HepG2 (cell line): ENCODE measurements around the gene TSC1. TPM values are rescaled to one million over a fixed set of nuclear protein-coding genes. Genes with fewer than 3 reads are reported as not detected.
A peak's percentile ranks its signal among the peaks of the same experiment; 100 is the strongest.

ENCODE experiments used
- ARHGAP35 ChIP-seq: sonication (generic); formaldehyde crosslinking; IDR thresholded peaks from 2 replicates; pipeline ENCODE4 v1.9.0; 2022; ENCODE audit warnings: mild to moderate bottlenecking, inconsistent platforms, moderate library complexity, missing genetic modification reagents, borderline replicate concordance
- ARID2 ChIP-seq: sonication (generic); formaldehyde crosslinking; IDR thresholded peaks from 2 replicates; pipeline ENCODE4 v1.8.1; 2022; ENCODE audit warnings: mild to moderate bottlenecking, missing genetic modification reagents, borderline replicate concordance
- CCDC6 ChIP-seq: sonication (generic); formaldehyde crosslinking; IDR thresholded peaks from 2 replicates; pipeline ENCODE4 v1.8.1; 2022; ENCODE audit warnings: mild to moderate bottlenecking, missing genetic modification reagents, moderate library complexity
- CHD2 ChIP-seq: IDR thresholded peaks from 2 replicates; pipeline ENCODE4 v1.6.1; 2011; ENCODE audit warnings: low read depth, low read length, improper control_type of control experiment
- ETV6 ChIP-seq: sonication (generic); formaldehyde crosslinking; conservative IDR thresholded peaks from 2 replicates; pipeline ENCODE4 v1.4.0; 2020; ENCODE audit warnings: missing genetic modification reagents
- FOXK1 ChIP-seq: sonication (generic); formaldehyde crosslinking; IDR thresholded peaks from 2 replicates; pipeline ENCODE4 v1.4.0; 2020; ENCODE audit warnings: low read depth, missing genetic modification reagents, borderline replicate concordance
- FOXO1 ChIP-seq: sonication (generic); formaldehyde crosslinking; IDR thresholded peaks from 2 replicates; pipeline ENCODE4 v1.4.0; 2020; ENCODE audit warnings: missing genetic modification reagents
- GFI1 ChIP-seq: sonication (generic); formaldehyde crosslinking; IDR thresholded peaks from 2 replicates; pipeline ENCODE4 v1.5.0; 2020; ENCODE audit warnings: missing genetic modification reagents, mild to moderate bottlenecking, borderline replicate concordance
- HDAC2 ChIP-seq: sonication (generic); formaldehyde crosslinking; IDR thresholded peaks from 2 replicates; pipeline ENCODE4 v1.4.0; 2020; ENCODE audit warnings: missing genetic modification reagents
- KLF13 ChIP-seq: sonication (generic); formaldehyde crosslinking; IDR thresholded peaks from 2 replicates; pipeline ENCODE4 v1.4.0; 2020; ENCODE audit warnings: mild to moderate bottlenecking, missing genetic modification reagents
- KMT2B ChIP-seq: IDR thresholded peaks from 2 replicates; pipeline ENCODE4 v1.6.1; 2016; ENCODE audit warnings: missing genetic modification reagents, missing compliant biosample characterization
- MYNN ChIP-seq: sonication (generic); formaldehyde crosslinking; IDR thresholded peaks from 2 replicates; pipeline ENCODE4 v1.4.0; 2020; ENCODE audit warnings: mild to moderate bottlenecking, low read depth, missing genetic modification reagents
- PHF5A ChIP-seq: IDR thresholded peaks from one replicate; pipeline ENCODE4 v1.6.1; 2018; ENCODE audit warnings: low read depth, missing genetic modification reagents; ENCODE audit not compliant: unreplicated experiment
- PHF8 ChIP-seq: sonication (generic); formaldehyde crosslinking; IDR thresholded peaks from 2 replicates; pipeline ENCODE4 v1.5.0; 2020; ENCODE audit warnings: missing genetic modification reagents
- POLR2AphosphoS5 ChIP-seq: IDR thresholded peaks from 2 replicates; pipeline ENCODE4 v1.6.1; 2012; ENCODE audit warnings: low read depth, low read length
- RBM22 ChIP-seq: fragments of 200-400 bp; formaldehyde crosslinking; optimal IDR thresholded peaks from 2 replicates; pipeline ENCODE3; 2017; ENCODE audit warnings: mild to moderate bottlenecking, low read length, moderate library complexity
- SAFB2 ChIP-seq: sonication (generic); formaldehyde crosslinking; IDR thresholded peaks from 2 replicates; pipeline ENCODE4 v1.5.1; 2020; ENCODE audit warnings: missing genetic modification reagents, low read depth, mild to moderate bottlenecking, borderline replicate concordance
- SP4 ChIP-seq: sonication (generic); formaldehyde crosslinking; IDR thresholded peaks from 2 replicates; pipeline ENCODE4 v1.8.1; 2023; ENCODE audit warnings: mild to moderate bottlenecking, missing genetic modification reagents
- THYN1 ChIP-seq: sonication (generic); formaldehyde crosslinking; IDR thresholded peaks from 2 replicates; pipeline ENCODE4 v1.8.1; 2023; ENCODE audit warnings: low read depth, mild to moderate bottlenecking, moderate library complexity, missing genetic modification reagents, borderline replicate concordance
- TSC22D2 ChIP-seq: sonication (generic); formaldehyde crosslinking; IDR thresholded peaks from 2 replicates; pipeline ENCODE4 v1.5.1; 2020; ENCODE audit warnings: missing genetic modification reagents, mild to moderate bottlenecking, borderline replicate concordance
- ZFP36L2 ChIP-seq: sonication (generic); formaldehyde crosslinking; IDR thresholded peaks from 2 replicates; pipeline ENCODE4 v1.4.0; 2020; ENCODE audit warnings: missing genetic modification reagents
- ZNF251 ChIP-seq: sonication (generic); formaldehyde crosslinking; IDR thresholded peaks from 2 replicates; pipeline ENCODE4 v1.9.0; 2021; ENCODE audit warnings: mild to moderate bottlenecking, missing genetic modification reagents
- ZNF431 ChIP-seq: sonication (generic); formaldehyde crosslinking; IDR thresholded peaks from 2 replicates; pipeline ENCODE4 v1.9.0; 2022; ENCODE audit warnings: missing genetic modification reagents, low read depth, mild to moderate bottlenecking, borderline replicate concordance
- ZNF569 ChIP-seq: sonication (generic); formaldehyde crosslinking; IDR thresholded peaks from 2 replicates; pipeline ENCODE4 v1.5.0; 2020; ENCODE audit warnings: mild to moderate bottlenecking, missing genetic modification reagents, moderate library complexity, borderline replicate concordance
- ZNF674 ChIP-seq: sonication (generic); formaldehyde crosslinking; IDR thresholded peaks from 2 replicates; pipeline ENCODE4 v1.5.0; 2020; ENCODE audit warnings: low read depth, mild to moderate bottlenecking, missing genetic modification reagents
- ZNF747 ChIP-seq: sonication (generic); formaldehyde crosslinking; IDR thresholded peaks from 2 replicates; pipeline ENCODE4 v1.8.1; 2023; ENCODE audit warnings: missing genetic modification reagents, mild to moderate bottlenecking, borderline replicate concordance
- ZSCAN12 ChIP-seq: sonication (generic); formaldehyde crosslinking; IDR thresholded peaks from 2 replicates; pipeline ENCODE4 v1.9.0; 2021; ENCODE audit warnings: mild to moderate bottlenecking, missing genetic modification reagents
- polyA plus RNA-seq, 8 experiments: library from polyadenylated mRNA; depleted of rRNA in 3 of 8; stranded (reverse) in 7 of 8; unstranded in 1 of 8; fragments of >200 nt; fragmentation: Illumina TruSeq in 4 of 8; extraction: Trizol in 4 of 8; gene quantifications; 2 replicates each; pipeline versions ENCODE4 v1.2.1 to v1.2.3, GENCODE V29; 2011 to 2016; ENCODE audit warnings: low read depth in 4 of 8, missing spikeins in 1 of 8, mixed read lengths in 1 of 8; ENCODE audit not compliant: insufficient read depth in 1 of 8
- total RNA-seq, 5 experiments: library from RNA; depleted of rRNA; stranded (reverse); fragments of >200 nt; fragmentation: Illumina TruSeq; extraction: Trizol; gene quantifications; 2 replicates each; pipeline ENCODE4 v1.2.3, GENCODE V29; 2016; ENCODE audit warnings: low read depth in 1 of 5
- TF ChIP-seq, protein P1 (sequence below): sonication (generic); formaldehyde crosslinking; IDR thresholded peaks from 2 replicates; pipeline ENCODE4 v1.4.0; 2020; ENCODE audit warnings: missing genetic modification reagents, low read depth, mild to moderate bottlenecking, borderline replicate concordance
- TF ChIP-seq, protein P2 (sequence below): IDR thresholded peaks from 2 replicates; pipeline ENCODE4 v1.6.1; 2016
- TF ChIP-seq, protein P3 (sequence below): sonication (generic); formaldehyde crosslinking; IDR thresholded peaks from 2 replicates; pipeline ENCODE4 v1.5.0; 2020; ENCODE audit warnings: missing genetic modification reagents, mild to moderate bottlenecking, borderline replicate concordance

The TSC1 gene
- total and polyA plus RNA-seq, 2 of the 13 experiments (the other 11 are each of a cell fraction or from before 2014, with no cell fraction given), result 31.6 to 66.1 TPM

DNA sequence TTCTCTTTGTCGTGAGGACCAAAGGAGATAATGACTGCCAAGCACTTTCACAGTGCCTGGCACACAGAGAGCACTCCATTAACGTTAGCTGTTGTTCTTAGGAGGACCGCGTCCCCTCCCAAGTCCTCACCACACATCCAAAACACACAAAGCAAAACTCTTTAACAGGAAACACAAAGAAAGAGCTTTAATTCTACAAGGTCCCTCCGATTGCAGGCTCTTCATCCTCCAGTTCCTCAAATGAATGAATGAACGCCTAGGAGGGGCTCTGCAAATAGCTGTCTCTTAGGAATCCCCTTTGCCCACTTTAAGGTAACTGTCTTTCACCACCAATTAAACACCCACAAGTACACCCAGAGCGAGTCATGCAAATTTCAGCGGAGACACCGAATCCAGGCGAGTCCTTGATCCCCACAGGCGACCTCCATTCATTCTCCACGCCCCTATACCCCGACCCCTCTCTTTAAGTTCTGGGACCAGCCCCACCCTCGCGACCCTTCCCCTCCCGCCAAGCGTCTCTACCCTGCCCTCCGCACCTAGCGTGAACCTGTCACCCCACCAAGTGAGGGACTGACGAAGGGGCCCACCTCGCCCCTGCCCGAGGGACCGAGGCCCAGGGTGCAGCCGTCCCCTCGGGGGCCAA, 644 bp downstream of the TSC1 start (continued):
- TF ChIP-seq, protein P1, sequence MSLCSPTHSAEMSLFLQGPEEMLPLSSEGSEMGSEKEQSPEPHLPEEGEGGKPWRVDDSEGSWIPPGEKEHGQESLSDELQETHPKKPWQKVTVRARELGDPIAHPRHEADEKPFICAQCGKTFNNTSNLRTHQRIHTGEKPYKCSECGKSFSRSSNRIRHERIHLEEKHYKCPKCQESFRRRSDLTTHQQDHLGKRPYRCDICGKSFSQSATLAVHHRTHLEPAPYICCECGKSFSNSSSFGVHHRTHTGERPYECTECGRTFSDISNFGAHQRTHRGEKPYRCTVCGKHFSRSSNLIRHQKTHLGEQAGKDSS, result 0 out of 2 replicates have a peak, but pooled peaks have one; percentile 35
- no peak for TF ChIP-seq SAFB2
- TF ChIP-seq CCDC6 (CRISPR knock-in tag), result no peak
- TF ChIP-seq KMT2B (CRISPR knock-in tag), result no peak
- no peak for TF ChIP-seq GFI1 (CRISPR knock-in tag)
- no peak for TF ChIP-seq ZNF569 (CRISPR knock-in tag)
- TF ChIP-seq, protein P2, sequence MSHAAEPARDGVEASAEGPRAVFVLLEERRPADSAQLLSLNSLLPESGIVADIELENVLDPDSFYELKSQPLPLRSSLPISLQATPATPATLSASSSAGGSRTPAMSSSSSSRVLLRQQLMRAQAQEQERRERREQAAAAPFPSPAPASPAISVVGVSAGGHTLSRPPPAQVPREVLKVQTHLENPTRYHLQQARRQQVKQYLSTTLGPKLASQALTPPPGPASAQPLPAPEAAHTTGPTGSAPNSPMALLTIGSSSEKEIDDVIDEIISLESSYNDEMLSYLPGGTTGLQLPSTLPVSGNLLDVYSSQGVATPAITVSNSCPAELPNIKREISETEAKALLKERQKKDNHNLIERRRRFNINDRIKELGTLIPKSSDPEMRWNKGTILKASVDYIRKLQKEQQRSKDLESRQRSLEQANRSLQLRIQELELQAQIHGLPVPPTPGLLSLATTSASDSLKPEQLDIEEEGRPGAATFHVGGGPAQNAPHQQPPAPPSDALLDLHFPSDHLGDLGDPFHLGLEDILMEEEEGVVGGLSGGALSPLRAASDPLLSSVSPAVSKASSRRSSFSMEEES, result no peak
- TF ChIP-seq, protein P3, sequence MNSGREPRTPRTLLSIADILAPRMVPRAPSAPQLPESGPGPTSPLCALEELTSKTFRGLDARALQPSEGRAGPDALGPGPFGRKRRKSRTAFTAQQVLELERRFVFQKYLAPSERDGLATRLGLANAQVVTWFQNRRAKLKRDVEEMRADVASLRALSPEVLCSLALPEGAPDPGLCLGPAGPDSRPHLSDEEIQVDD (CRISPR knock-in tag), result 0 out of 2 replicates have a peak, but pooled peaks have one; percentile 4
- TF ChIP-seq ZFP36L2 (CRISPR knock-in tag), result no peak
- TF ChIP-seq ZNF251 (CRISPR knock-in tag), result no peak
- TF ChIP-seq ZNF747 (CRISPR knock-in tag), result no peak
- no peak for TF ChIP-seq MYNN (CRISPR knock-in tag)
- no peak for TF ChIP-seq KLF13 (CRISPR knock-in tag)
- TF ChIP-seq PHF8, result peak; percentile 39; the same call in 1 of the 2 replicates
- 0 out of 2 replicates have a peak, but pooled peaks have one; percentile 6 for TF ChIP-seq ARID2 (CRISPR knock-in tag)
- no peak for TF ChIP-seq RBM22
- no peak for TF ChIP-seq THYN1 (CRISPR knock-in tag)
- no peak for TF ChIP-seq TSC22D2 (CRISPR knock-in tag)
- no peak for TF ChIP-seq FOXK1 (CRISPR knock-in tag)
- no peak for TF ChIP-seq ZNF674 (CRISPR knock-in tag)
- no peak for TF ChIP-seq CHD2
- no peak for TF ChIP-seq PHF5A (CRISPR knock-in tag)
- TF ChIP-seq FOXO1 (CRISPR knock-in tag), result no peak
- TF ChIP-seq ZNF431 (CRISPR knock-in tag), result no peak
- TF ChIP-seq HDAC2 (CRISPR knock-in tag), result no peak
- TF ChIP-seq ZSCAN12, result no peak
- no peak for TF ChIP-seq ARHGAP35 (CRISPR knock-in tag)
- no peak for TF ChIP-seq ETV6 (CRISPR knock-in tag)
- TF ChIP-seq SP4 (CRISPR knock-in tag), result no peak
- no peak for TF ChIP-seq POLR2AphosphoS5
